HK-2 (cell line): ENCODE results near the gene PACS1.

ENCODE experiments used
- DNase-seq: peaks from one replicate; pipeline ENCODE4 v3.0.0-alpha.2; 2018; ENCODE audit not compliant: unreplicated experiment

PACS1 gene

DNA sequence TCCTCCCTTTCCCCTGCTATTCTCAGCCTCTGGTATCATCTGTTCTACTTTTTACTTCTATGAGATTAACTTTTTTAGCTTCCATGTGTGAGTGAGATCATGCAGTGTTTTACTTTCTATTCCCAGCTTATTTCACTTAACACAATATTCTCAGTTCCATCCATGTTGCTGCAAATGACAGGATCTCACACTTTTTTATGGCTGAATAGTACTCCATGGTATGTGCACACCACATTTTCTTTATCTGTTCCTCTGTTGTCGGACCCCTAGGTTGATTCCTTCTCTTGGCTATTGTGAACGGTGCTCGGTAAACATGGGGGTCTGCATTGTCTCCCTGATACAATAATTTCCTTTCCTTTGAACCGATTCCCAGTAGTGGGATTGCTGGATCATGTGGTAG, 117.4 kb downstream of the PACS1 start:
- DNase-seq: no peak

GRCh38 chr11:66188580-66188979, 118.5 kb downstream of the PACS1 start:
- no peak for DNase-seq

DNA sequence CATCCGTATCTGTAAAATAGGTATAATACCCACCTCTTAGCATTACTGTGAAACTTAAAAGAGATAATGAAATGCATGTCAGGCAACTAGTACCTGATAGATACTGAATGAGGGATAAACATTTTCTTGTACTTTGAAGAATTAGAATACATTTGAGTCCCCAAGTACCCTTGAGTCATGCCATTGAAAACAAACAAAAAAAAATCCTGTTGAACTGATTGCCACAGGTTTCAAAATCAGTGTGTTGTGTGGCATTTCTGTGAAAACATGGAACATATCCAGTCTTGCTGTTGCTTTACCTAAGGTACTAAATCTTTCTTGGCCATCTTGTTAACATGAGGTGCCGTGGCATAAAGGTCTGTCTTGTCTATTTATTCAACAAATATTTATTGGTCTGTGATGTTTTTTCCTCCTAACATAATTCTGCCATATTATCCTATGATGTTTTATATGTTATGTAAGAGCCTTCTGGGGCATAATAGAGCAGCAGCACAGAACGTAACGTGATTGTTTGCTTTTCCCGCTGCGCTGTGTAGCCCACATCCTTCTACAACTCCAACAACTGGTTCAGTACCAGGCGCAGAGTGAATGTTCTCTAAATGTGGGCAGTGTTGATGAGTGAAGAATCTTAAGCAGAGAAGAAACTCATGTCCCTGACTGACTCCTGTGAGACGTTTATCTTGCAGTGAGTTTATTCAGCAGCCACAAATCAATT, 119.1 kb downstream of the PACS1 start:
- no peak for DNase-seq

DNA sequence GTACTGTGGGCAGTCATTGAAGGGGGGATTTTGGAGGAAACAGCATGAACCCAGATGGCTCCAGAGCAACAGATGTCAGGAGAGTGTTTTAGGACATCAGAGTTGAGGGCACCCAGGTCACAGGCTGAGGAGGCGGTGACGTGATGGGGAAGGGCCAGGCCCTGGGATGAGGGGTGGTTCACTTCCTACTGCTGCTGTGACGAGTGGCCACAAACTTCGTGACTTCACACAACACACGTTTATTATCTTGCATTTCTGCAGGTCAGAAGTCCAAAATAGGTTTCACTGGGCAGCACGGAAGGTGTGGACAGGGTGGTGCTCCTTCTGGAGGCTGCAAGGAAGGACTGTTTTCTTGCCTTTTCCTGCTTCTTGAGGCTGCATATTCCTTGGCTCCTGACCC, 120.7 kb downstream of the PACS1 start:
- DNase-seq: no peak

DNA sequence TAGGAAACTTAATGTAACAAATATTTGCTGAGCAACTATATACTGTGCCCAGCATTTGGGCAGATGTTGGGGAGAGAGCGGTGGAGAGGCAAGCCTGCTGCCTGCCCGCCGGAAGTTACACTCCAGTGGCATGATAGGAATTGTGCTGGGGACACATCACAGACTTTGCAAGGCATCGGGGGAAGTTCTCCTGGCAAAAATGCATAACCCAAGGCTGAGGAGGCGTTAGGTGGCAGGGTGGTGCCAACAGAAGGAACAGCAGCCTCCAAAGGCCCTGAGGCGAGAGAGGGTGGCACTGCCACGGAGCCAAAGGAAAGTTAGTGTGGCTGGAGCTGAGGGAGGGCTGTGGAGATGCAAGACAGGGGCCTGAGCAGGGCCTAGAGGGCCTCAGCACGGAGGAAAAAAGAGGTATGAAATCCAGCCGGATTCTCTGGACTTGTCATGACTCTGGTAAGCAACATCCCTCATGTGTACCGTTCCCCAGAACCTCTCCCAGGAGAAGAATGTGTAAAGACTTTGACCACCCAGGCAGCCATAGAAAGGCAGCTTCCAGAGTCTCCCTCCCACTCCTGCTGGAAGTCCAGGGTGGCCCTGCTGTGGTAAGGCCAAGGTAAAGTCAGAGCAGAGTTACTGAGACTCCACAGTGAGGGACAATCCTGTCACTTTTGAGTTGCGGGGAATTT, 122.2 kb downstream of the PACS1 start:
- no peak for DNase-seq

DNA sequence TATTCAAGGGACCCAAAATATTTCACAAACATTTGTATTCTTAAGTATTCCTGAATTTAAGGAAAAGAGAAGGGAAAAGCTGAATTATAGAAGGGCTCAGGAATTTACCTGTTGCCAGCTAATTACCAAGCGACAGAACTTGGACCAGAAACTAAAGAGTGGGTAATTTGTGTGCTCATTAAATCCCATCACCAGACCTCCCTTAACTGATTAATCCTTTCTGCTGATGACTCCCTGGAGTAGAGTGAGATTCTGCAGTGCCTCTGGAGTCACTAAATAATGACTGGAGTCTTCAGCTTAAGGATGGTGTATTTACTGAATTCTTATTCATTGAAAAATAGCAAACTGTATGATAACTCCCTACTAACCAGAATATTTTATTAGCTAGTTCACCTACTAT, 124.3 kb downstream of the PACS1 start:
- DNase-seq: no peak

DNA sequence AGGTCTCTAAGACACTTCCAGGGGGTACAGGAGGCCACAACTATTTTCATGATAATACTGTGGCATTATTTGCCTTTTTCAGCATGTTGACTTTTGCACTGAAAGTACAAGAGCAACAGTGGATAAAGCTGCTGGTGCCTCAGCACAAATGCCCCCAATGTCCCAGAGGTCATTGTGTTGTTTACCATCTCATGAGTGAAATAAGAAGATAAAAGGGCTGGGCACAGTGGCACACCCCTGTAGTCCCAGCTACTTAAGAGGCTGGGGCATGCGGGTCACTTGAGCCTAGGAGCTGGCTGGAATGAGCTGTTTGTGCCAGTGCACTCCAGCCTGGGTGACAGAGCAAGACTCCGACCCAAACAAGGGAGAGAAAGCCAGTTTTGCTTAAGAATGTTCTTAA, 125.8 kb downstream of the PACS1 start:
- DNase-seq: no peak

GRCh38 chr11:66203847-66204246, 133.8 kb downstream of the PACS1 start:
- DNase-seq: no peak

GRCh38 chr11:66204412-66204811, 134.3 kb downstream of the PACS1 start:
- no peak for DNase-seq

- no peak for DNase-seq
These were observed 137.7 kb downstream of the PACS1 start for GRCh38 chr11:66207816-66208215.

- DNase-seq: no peak
These were observed 141.0 kb downstream of the PACS1 start for GRCh38 chr11:66211100-66211499.

DNA sequence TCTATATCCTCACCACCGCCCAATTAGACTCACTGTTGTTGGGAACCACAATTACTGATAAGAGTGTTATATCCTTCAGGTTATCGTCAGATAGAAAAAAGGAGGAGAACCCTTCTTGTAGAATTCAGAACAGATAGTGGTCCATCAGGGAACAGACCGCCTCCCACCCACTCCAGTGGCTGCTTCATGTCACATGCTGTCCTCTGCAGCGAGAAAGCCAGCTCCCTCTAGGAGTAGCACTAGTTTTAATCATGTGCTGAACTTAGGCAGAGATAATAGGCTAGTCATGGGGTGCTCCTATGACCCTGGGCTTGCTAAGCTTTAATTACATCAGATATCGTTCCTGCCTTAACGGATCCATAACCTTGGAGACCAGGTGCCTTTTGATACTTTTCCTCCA, 146.8 kb downstream of the PACS1 start:
- no peak for DNase-seq

GRCh38 chr11:66218036-66218435, 148.0 kb downstream of the PACS1 start:
- no peak for DNase-seq

GRCh38 chr11:66218846-66219620, 149.0 kb downstream of the PACS1 start:
- no peak for DNase-seq

GRCh38 chr11:66219846-66220565, 149.9 kb downstream of the PACS1 start:
- no peak for DNase-seq

DNA sequence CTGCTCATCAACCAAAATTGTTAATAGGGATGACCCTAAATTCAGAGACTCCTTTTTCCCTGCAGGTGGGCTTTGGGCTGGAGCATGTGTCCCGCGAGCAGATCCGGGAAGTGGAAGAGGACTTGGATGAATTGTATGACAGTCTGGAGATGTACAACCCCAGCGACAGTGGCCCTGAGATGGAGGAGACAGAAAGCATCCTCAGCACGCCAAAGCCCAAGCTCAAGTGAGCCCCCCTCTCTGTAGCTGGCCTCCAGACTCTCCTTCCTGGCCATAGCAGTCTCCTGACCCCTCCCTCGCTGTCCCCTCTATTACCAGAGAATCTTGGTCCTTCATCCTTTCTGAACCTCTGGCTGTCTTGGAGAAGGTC, 150.5 kb downstream of the PACS1 start:
- no peak for DNase-seq

- no peak for DNase-seq
These were observed 150.9 kb downstream of the PACS1 start for GRCh38 chr11:66221012-66221411.

GRCh38 chr11:66221726-66222236, 151.7 kb downstream of the PACS1 start:
- peak; percentile 27 for DNase-seq

GRCh38 chr11:66222358-66223149, 152.5 kb downstream of the PACS1 start:
- DNase-seq: peak; percentile 83

- no peak for DNase-seq
These were observed 154.3 kb downstream of the PACS1 start for GRCh38 chr11:66224226-66224855.

DNA sequence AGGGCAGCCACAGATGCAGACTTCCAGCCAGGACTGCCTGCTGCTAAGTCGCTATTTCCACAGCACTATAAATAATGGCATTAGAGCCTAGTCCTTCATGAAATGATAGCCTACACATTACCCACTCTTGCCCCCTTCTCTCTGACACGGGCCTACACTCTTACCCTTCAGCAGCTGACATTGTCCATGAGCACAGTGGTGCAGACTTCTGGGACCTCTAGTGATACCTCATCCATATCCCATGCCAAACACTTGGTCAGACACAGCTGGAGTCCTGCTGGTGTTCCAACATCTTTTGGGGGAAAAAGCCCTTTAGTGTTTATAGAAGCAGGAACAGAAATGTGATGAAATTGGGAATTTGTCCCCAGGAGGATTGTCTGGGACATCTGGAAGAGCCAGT, 155.0 kb downstream of the PACS1 start:
- DNase-seq: no peak
